Activated CD4-positive, alpha-beta T cell treated with anti-CD3 and anti-CD28 coated beads, Interleukin-2, amount 10 ng/mL, durations not matched to agents 7 days and 5 days (primary cell): ENCODE results near the gene CDK19. TPM values are rescaled to one million over a fixed set of nuclear protein-coding genes. Genes with fewer than 3 reads are reported as not detected.

Experiments used
- CTCF ChIA-PET: fragments of 350-600 bp; sonication (Branson Sonifier 250); formaldehyde crosslinking; loops from one replicate; lab custom pipeline; 2021; ENCODE audit warnings: antibody characterized with exemption; lab: Charles Lee
- POLR2A ChIA-PET: fragments of 350-600 bp; sonication (Branson Sonifier 250); formaldehyde crosslinking; loops from one replicate; lab custom pipeline; 2021; ENCODE audit warnings: antibody characterized with exemption; lab: Charles Lee
- DNase-seq: peaks from one replicate; pipeline ENCODE4 v3.0.0-alpha.2; 2020
- H3K27ac Mint-ChIP-seq: one replicate; pipeline ENCODE4 v1.8.0; 2021; ENCODE audit warnings: mild to moderate bottlenecking, moderate library complexity, mixed read lengths
- H3K27me3 Mint-ChIP-seq: one replicate; pipeline ENCODE4 v1.8.0; 2021; ENCODE audit warnings: mixed read lengths
- H3K36me3 Mint-ChIP-seq: one replicate; pipeline ENCODE4 v1.8.0; 2021; ENCODE audit warnings: low read depth, mixed read lengths
- H3K4me1 Mint-ChIP-seq: one replicate; pipeline ENCODE4 v1.8.0; 2021; ENCODE audit warnings: mixed read lengths
- H3K4me3 Mint-ChIP-seq: one replicate; pipeline ENCODE4 v1.8.0; 2021; ENCODE audit warnings: mild to moderate bottlenecking, moderate library complexity, mixed read lengths
- H3K9me3 Mint-ChIP-seq: one replicate; pipeline ENCODE4 v1.8.0; 2021; ENCODE audit warnings: mixed read lengths
- total RNA-seq, 2 experiments: library from RNA; stranded (reverse); gene quantifications; one replicate each; pipeline ENCODE4 v1.2.3, GENCODE V29; 2021

Gene CDK19
- total RNA-seq, 2 experiments from 2014 or later = 26.5 to 27.3 TPM

- no peak overlapping the region for H3K4me3 Mint-ChIP-seq
- H3K4me1 Mint-ChIP-seq = no peaks in the 10 kb centered on the region
- DNase-seq = no peak
- no peaks in the 10 kb centered on the region for H3K27me3 Mint-ChIP-seq
- POLR2A ChIA-PET = no interaction called here
- H3K9me3 Mint-ChIP-seq = no peaks in the 10 kb centered on the region
- CTCF ChIA-PET = interaction anchor here (0.8 to 1.0 kb wide), 2 partner anchors 43 to 93 kb away, joined by 3 read pairs; no protein-coding TSS in a partner anchor
- peaks cover 10% of the 10 kb centered on the region for H3K36me3 Mint-ChIP-seq
- no peak overlapping the region for H3K27ac Mint-ChIP-seq
These were observed 106.8 kb downstream of the CDK19 start for GRCh38 chr6:110708295-110708950.

- ChIA-PET CTCF (no interaction called here), POLR2A (no interaction called here)
- no peak for DNase-seq
- Mint-ChIP-seq H3K4me1 (no peaks in the 10 kb centered on the region), H3K27ac (no peak overlapping the region), H3K9me3 (no peaks in the 10 kb centered on the region), H3K4me3 (no peak overlapping the region), H3K27me3 (no peaks in the 10 kb centered on the region), H3K36me3 (peaks cover 7% of the 10 kb centered on the region)
These were observed 109.7 kb downstream of the CDK19 start for GRCh38 chr6:110705543-110705942.

- H3K4me3 Mint-ChIP-seq = no peak overlapping the region
- DNase-seq = no peak
- H3K27ac Mint-ChIP-seq = no peak overlapping the region
- H3K36me3 Mint-ChIP-seq = peaks cover 3% of the 10 kb centered on the region
- H3K27me3 Mint-ChIP-seq = no peaks in the 10 kb centered on the region
- ChIA-PET POLR2A (no interaction called here), CTCF (interaction anchor here (0.6 kb wide), 1 partner anchor 108 kb away, joined by 3 read pairs; no protein-coding TSS in a partner anchor)
- H3K9me3 Mint-ChIP-seq = no peaks in the 10 kb centered on the region
- H3K4me1 Mint-ChIP-seq = no peaks in the 10 kb centered on the region
These were observed 111.2 kb downstream of the CDK19 start for GRCh38 chr6:110703906-110704594.

GRCh38 chr6:110703010-110703905 lies 112.0 kb downstream of the CDK19 start:
- H3K9me3 Mint-ChIP-seq = no peaks in the 10 kb centered on the region
- H3K36me3 Mint-ChIP-seq = peaks cover 5% of the 10 kb centered on the region
- no peak overlapping the region for H3K27ac Mint-ChIP-seq
- H3K4me3 Mint-ChIP-seq = no peak overlapping the region
- no peaks in the 10 kb centered on the region for H3K4me1 Mint-ChIP-seq
- ChIA-PET POLR2A (no interaction called here), CTCF (interaction anchor here (0.6 kb wide), 1 partner anchor 108 kb away, joined by 3 read pairs; no protein-coding TSS in a partner anchor)
- no peaks in the 10 kb centered on the region for H3K27me3 Mint-ChIP-seq
- DNase-seq = no peak

GRCh38 chr6:110699780-110700179 lies 115.5 kb downstream of the CDK19 start:
- POLR2A ChIA-PET = no interaction called here
- CTCF ChIA-PET = interaction anchor here (1.1 kb wide), 1 partner anchor 8 kb away, joined by 4 read pairs; no protein-coding TSS in a partner anchor
- Mint-ChIP-seq H3K4me3 (no peak overlapping the region), H3K4me1 (no peaks in the 10 kb centered on the region), H3K27ac (no peak overlapping the region), H3K9me3 (peaks cover 6% of the 10 kb centered on the region), H3K27me3 (no peaks in the 10 kb centered on the region), H3K36me3 (peaks cover 18% of the 10 kb centered on the region)
- DNase-seq = no peak

- CTCF ChIA-PET = interaction anchor here (0.7 to 1.8 kb wide), 2 partner anchors 11 to 317 kb away, joined by 3 to 8 read pairs; no protein-coding TSS in a partner anchor
- Mint-ChIP-seq H3K27ac (no peak overlapping the region), H3K4me1 (peaks cover 6% of the 10 kb centered on the region), H3K4me3 (no peak overlapping the region), H3K9me3 (peaks cover 10% of the 10 kb centered on the region), H3K36me3 (peaks cover 21% of the 10 kb centered on the region), H3K27me3 (no peaks in the 10 kb centered on the region)
- POLR2A ChIA-PET = no interaction called here
- no peak for DNase-seq
These were observed 121.3 kb downstream of the CDK19 start for GRCh38 chr6:110693994-110694393.

- ChIA-PET POLR2A (no interaction called here), CTCF (interaction anchor here (0.6 to 1.8 kb wide), 3 partner anchors 10 to 317 kb away, joined by 3 to 8 read pairs (median 3); no protein-coding TSS in a partner anchor)
- no peak overlapping the region for H3K27ac Mint-ChIP-seq
- H3K4me3 Mint-ChIP-seq = no peak overlapping the region
- no peaks in the 10 kb centered on the region for H3K27me3 Mint-ChIP-seq
- peaks cover 13% of the 10 kb centered on the region for H3K4me1 Mint-ChIP-seq
- DNase-seq = no peak
- H3K36me3 Mint-ChIP-seq = peaks cover 19% of the 10 kb centered on the region
- H3K9me3 Mint-ChIP-seq = peaks cover 10% of the 10 kb centered on the region
These were observed 122.0 kb downstream of the CDK19 start for GRCh38 chr6:110693296-110693695.

GRCh38 chr6:110690916-110691315 lies 124.4 kb downstream of the CDK19 start:
- CTCF ChIA-PET = no interaction called here
- H3K27me3 Mint-ChIP-seq = no peaks in the 10 kb centered on the region
- no peak for DNase-seq

GRCh38 chr6:110690106-110690654 lies 125.1 kb downstream of the CDK19 start:
- Mint-ChIP-seq H3K9me3 (peaks cover 4% of the 10 kb centered on the region), H3K27ac (no peak overlapping the region), H3K36me3 (peaks cover 6% of the 10 kb centered on the region), H3K27me3 (no peaks in the 10 kb centered on the region), H3K4me1 (peaks cover 21% of the 10 kb centered on the region), H3K4me3 (no peak overlapping the region)
- no peak for DNase-seq
- CTCF ChIA-PET = no interaction called here
- POLR2A ChIA-PET = no interaction called here

More at GRCh38 chr6:110690916-110691315, 124.4 kb downstream of the CDK19 start:
- peaks cover 6% of the 10 kb centered on the region for H3K36me3 Mint-ChIP-seq
- peaks cover 5% of the 10 kb centered on the region for H3K9me3 Mint-ChIP-seq
- H3K27ac Mint-ChIP-seq = no peak overlapping the region
- POLR2A ChIA-PET = no interaction called here
- peaks cover 21% of the 10 kb centered on the region for H3K4me1 Mint-ChIP-seq
- no peak overlapping the region for H3K4me3 Mint-ChIP-seq

GRCh38 chr6:110689275-110689935 lies 125.9 kb downstream of the CDK19 start:
- H3K4me3 Mint-ChIP-seq = no peak overlapping the region
- POLR2A ChIA-PET = interaction anchor here (0.7 kb wide), 1 partner anchor 37 kb away, joined by 3 read pairs; no protein-coding TSS in a partner anchor
- peaks cover 21% of the 10 kb centered on the region for H3K4me1 Mint-ChIP-seq
- CTCF ChIA-PET = no interaction called here
- H3K27me3 Mint-ChIP-seq = no peaks in the 10 kb centered on the region
- no peak for DNase-seq
- H3K27ac Mint-ChIP-seq = no peak overlapping the region
- peaks cover 6% of the 10 kb centered on the region for H3K36me3 Mint-ChIP-seq
- H3K9me3 Mint-ChIP-seq = peaks cover 4% of the 10 kb centered on the region

- H3K4me3 Mint-ChIP-seq = no peak overlapping the region
- H3K36me3 Mint-ChIP-seq = peaks cover 3% of the 10 kb centered on the region
- H3K27ac Mint-ChIP-seq = no peak overlapping the region
- H3K27me3 Mint-ChIP-seq = no peaks in the 10 kb centered on the region
- ChIA-PET CTCF (no interaction called here), POLR2A (interaction anchor here (0.7 kb wide), 1 partner anchor 36 kb away, joined by 3 read pairs; no protein-coding TSS in a partner anchor)
- no peak for DNase-seq
- no peaks in the 10 kb centered on the region for H3K9me3 Mint-ChIP-seq
- H3K4me1 Mint-ChIP-seq = peaks cover 21% of the 10 kb centered on the region
These were observed 126.5 kb downstream of the CDK19 start for GRCh38 chr6:110688661-110689268.
